ENCODE measurements around the gene ADCY1.

Gene ADCY1

GRCh38 chr7:45712872-45713668 lies 138.9 kb downstream of the ADCY1 start:
- Histone ChIP-seq H3K9ac (ENCODE audit: low read length) (no peak overlapping the region), H3K9me3 (replicated peaks; ENCODE audit: insufficient read depth, low read length) (no peaks in the 10 kb centered on the region), H3K4me2 (ENCODE audit: low read depth, low read length) (no peak overlapping the region), H3K4me3 (ENCODE audit: low read length) (no peak overlapping the region), H3K4me1 (ENCODE audit: low read length) (no peaks in the 10 kb centered on the region), H2AFZ (ENCODE audit: low read length) (no peak overlapping the region), H3K79me2 (ENCODE audit: low read length) (no peaks in the 10 kb centered on the region), H3F3A (ENCODE audit: insufficient read depth, low read length) (no peaks in the 10 kb centered on the region), H4K20me1 (ENCODE audit: insufficient read depth, low read length) (no peaks in the 10 kb centered on the region), H3K27me3 (replicated peaks; ENCODE audit: insufficient read depth, low read length) (no peaks in the 10 kb centered on the region), H3K27ac (ENCODE audit: low read length) (no peak overlapping the region), H3K36me3 (replicated peaks; ENCODE audit: insufficient read depth, low read length) (no peaks in the 10 kb centered on the region), H3K9me2 (replicated peaks; ENCODE audit: insufficient read depth, low read length) (no peaks in the 10 kb centered on the region)
- no peak for TF ChIP-seq EZH2 (optimal IDR thresholded peaks at IDR 0.05; ENCODE audit: low read depth, low read length)
- TF ChIP-seq CTCF (IDR thresholded peaks at IDR 0.05; ENCODE audit: low read length) = no peak
- no peak for TF ChIP-seq EZH2phosphoT487 (IDR thresholded peaks at IDR 0.05; ENCODE audit: low read length)
- no peak for DNase-seq

DNA sequence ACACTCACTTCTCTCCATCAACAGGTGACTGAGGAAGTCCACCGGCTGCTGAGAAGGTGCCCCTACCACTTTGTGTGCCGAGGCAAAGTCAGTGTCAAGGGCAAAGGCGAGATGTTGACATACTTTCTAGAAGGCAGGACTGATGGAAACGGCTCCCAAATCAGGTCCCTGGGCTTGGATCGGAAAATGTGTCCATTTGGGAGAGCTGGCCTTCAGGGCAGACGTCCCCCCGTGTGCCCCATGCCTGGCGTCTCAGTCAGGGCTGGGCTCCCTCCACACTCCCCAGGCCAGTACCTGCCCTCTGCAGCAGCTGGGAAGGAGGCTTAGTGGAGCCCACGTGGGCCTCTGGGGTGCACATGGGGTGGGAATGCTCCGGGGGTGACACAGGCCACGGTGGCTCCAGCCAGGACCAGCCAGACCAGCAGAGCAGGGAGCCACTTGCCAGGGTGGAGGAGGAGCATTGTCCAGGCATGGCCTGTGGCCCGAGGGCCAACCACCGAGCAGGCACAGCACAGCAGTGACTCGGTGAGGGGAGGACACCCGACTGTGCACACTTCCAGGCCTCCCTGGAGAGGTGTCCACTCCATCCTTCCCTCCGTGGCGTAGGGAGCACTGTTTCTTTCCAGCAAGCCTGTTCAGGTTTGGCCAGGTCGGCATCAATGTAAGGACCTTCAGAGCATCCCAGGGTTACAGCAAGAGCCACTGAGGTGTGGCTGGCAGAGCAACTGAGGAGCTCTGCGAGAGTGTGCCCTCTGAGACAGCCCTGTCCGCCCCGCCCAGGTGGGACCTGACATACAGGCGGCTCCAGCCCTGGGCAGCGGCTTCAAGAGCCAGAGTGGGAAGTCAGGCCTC lies 139.7 kb downstream of the ADCY1 start:
- H3K4me3 ChIP-seq (ENCODE audit: low read length) = no peak overlapping the region
- no peaks in the 10 kb centered on the region for H4K20me1 ChIP-seq (ENCODE audit: insufficient read depth, low read length)
- H3K27ac ChIP-seq (ENCODE audit: low read length) = no peak overlapping the region
- no peak for TF ChIP-seq EZH2 (optimal IDR thresholded peaks at IDR 0.05; ENCODE audit: low read depth, low read length)
- no peak for TF ChIP-seq EZH2phosphoT487 (IDR thresholded peaks at IDR 0.05; ENCODE audit: low read length)
- no peak for TF ChIP-seq CTCF (IDR thresholded peaks at IDR 0.05; ENCODE audit: low read length)
- no peaks in the 10 kb centered on the region for H3K36me3 ChIP-seq (replicated peaks; ENCODE audit: insufficient read depth, low read length)
- no peaks in the 10 kb centered on the region for H3F3A ChIP-seq (ENCODE audit: insufficient read depth, low read length)
- H3K9me3 ChIP-seq (replicated peaks; ENCODE audit: insufficient read depth, low read length) = no peaks in the 10 kb centered on the region
- H3K79me2 ChIP-seq (ENCODE audit: low read length) = no peaks in the 10 kb centered on the region
- no peaks in the 10 kb centered on the region for H3K27me3 ChIP-seq (replicated peaks; ENCODE audit: insufficient read depth, low read length)
- DNase-seq = no peak
- no peaks in the 10 kb centered on the region for H3K4me1 ChIP-seq (ENCODE audit: low read length)
- H2AFZ ChIP-seq (ENCODE audit: low read length) = no peak overlapping the region
- no peak overlapping the region for H3K9ac ChIP-seq (ENCODE audit: low read length)
- H3K4me2 ChIP-seq (ENCODE audit: low read depth, low read length) = no peak overlapping the region
- no peaks in the 10 kb centered on the region for H3K9me2 ChIP-seq (replicated peaks; ENCODE audit: insufficient read depth, low read length)

- Histone ChIP-seq H3K9ac (ENCODE audit: low read length) (no peak overlapping the region), H3K27me3 (replicated peaks; ENCODE audit: insufficient read depth, low read length) (no peaks in the 10 kb centered on the region), H3K4me2 (ENCODE audit: low read depth, low read length) (no peak overlapping the region), H4K20me1 (ENCODE audit: insufficient read depth, low read length) (no peaks in the 10 kb centered on the region), H3K9me2 (replicated peaks; ENCODE audit: insufficient read depth, low read length) (no peaks in the 10 kb centered on the region), H3K4me3 (ENCODE audit: low read length) (no peak overlapping the region), H3K79me2 (ENCODE audit: low read length) (no peaks in the 10 kb centered on the region), H3K4me1 (ENCODE audit: low read length) (no peaks in the 10 kb centered on the region), H3K9me3 (replicated peaks; ENCODE audit: insufficient read depth, low read length) (no peaks in the 10 kb centered on the region), H3K27ac (ENCODE audit: low read length) (no peak overlapping the region), H3F3A (ENCODE audit: insufficient read depth, low read length) (no peaks in the 10 kb centered on the region), H2AFZ (ENCODE audit: low read length) (no peak overlapping the region), H3K36me3 (replicated peaks; ENCODE audit: insufficient read depth, low read length) (no peaks in the 10 kb centered on the region)
- TF ChIP-seq EZH2phosphoT487 (IDR thresholded peaks at IDR 0.05; ENCODE audit: low read length) = no peak
- TF ChIP-seq CTCF (IDR thresholded peaks at IDR 0.05; ENCODE audit: low read length) = no peak
- TF ChIP-seq EZH2 (optimal IDR thresholded peaks at IDR 0.05; ENCODE audit: low read depth, low read length) = no peak
- DNase-seq = no peak
These were observed 140.3 kb downstream of the ADCY1 start for GRCh38 chr7:45714521-45714820.
